ENCODE results near the gene PRKG1.

PRKG1 gene

DNA sequence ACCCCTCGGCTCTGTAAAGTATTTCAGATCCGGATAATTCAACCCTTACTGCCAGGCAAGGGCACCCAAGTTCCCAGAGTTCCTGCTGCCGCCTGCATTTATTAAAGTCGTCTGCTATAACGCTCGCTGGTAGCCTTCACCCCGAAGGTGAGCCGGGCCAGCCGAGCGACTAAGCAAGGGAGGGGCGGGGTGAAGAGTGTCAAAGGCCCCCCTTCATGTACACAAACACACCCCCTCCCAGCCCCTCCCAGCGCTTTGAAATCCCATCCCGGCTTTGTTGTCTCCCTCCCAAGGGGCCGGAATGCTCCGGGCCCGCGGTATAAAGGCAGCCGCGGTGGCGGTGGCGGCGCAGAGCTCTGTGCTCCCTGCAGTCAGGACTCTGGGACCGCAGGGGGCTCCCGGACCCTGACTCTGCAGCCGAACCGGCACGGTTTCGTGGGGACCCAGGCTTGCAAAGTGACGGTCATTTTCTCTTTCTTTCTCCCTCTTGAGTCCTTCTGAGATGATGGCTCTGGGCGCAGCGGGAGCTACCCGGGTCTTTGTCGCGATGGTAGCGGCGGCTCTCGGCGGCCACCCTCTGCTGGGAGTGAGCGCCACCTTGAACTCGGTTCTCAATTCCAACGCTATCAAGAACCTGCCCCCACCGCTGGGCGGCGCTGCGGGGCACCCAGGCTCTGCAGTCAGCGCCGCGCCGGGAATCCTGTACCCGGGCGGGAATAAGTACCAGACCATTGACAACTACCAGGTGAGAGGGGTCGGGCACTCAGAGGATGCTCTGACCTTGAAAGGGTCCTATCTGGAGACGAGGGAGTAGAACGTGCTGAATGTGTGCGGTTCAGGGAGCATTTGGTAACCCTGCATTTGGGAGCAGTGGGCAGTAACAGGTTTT, 1239.9 kb downstream of the PRKG1 start, which contains the start of gene DKK1:
DKK1 (plus strand) TSS at position 349 of the 889 bp plus-strand sequence; CDS start at position 503, 154 bp downstream.
- TF ChIP-seq TAF1 (IDR thresholded peaks at IDR 0.05; ENCODE audit: borderline replicate concordance, low read depth, low read length), result no peak
- TF ChIP-seq POLR2A (IDR thresholded peaks at IDR 0.05; ENCODE audit: low read depth, low read length), result no peak
- TF ChIP-seq POLR2AphosphoS5 (IDR thresholded peaks at IDR 0.05; ENCODE audit: low read depth, low read length), result no peak
- no peak for DNase-seq (ENCODE audit: insufficient read length)
- FAIRE-seq, result no peak

DNA sequence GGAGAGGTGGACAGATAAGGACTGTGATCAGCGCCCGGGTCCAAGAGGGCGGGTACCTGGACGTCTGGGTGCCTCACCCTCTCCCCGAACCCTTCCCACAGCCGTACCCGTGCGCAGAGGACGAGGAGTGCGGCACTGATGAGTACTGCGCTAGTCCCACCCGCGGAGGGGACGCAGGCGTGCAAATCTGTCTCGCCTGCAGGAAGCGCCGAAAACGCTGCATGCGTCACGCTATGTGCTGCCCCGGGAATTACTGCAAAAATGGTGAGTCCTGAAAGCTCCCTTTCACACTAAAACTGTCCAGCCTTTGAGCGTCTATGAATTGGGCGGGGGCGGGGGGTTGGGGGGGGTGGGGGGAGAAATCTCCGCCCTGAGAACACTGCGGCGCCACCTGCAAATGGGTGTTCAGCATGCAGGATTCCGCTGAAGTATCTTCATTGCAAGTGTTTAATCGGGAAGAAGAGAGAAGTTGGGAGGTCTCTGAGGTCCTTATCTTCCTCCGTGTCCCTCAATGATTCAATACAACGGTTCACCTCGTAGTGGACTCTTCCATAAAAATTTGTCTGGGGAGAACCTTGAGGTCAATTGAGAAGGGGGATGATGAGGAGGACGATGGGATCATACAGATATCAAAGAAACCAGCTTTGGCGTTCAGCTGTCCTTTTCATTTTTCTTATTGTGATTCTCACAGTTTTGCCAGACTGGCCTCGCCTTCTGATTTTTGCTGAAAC, 1240.7 kb downstream of the PRKG1 start:
- TF ChIP-seq POLR2AphosphoS5 (IDR thresholded peaks at IDR 0.05; ENCODE audit: low read depth, low read length), result no peak
- TF ChIP-seq TAF1 (IDR thresholded peaks at IDR 0.05; ENCODE audit: borderline replicate concordance, low read depth, low read length), result no peak
- no peak for DNase-seq (ENCODE audit: insufficient read length)
- no peak for FAIRE-seq

DNA sequence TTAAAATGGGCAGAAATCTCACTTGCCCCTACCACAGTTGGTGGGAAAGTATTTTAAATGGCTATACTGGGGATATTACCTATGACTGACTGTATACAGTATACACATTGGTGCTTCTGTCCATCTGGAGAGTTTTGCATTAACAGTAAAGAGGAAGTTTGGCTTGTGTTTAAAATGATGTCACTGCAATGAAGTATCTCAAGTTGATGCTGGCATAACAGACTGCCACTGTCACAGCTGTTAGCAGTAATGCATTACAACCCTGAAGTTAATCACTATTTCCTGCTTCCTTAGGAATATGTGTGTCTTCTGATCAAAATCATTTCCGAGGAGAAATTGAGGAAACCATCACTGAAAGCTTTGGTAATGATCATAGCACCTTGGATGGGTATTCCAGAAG, 1241.7 kb downstream of the PRKG1 start:
- TF ChIP-seq POLR2AphosphoS5 (IDR thresholded peaks at IDR 0.05; ENCODE audit: low read depth, low read length) (no peak), TAF1 (IDR thresholded peaks at IDR 0.05; ENCODE audit: borderline replicate concordance, low read depth, low read length) (no peak), POLR2A (IDR thresholded peaks at IDR 0.05; ENCODE audit: low read depth, low read length) (no peak)
- DNase-seq (ENCODE audit: insufficient read length) (no peak), FAIRE-seq (no peak)

DNA sequence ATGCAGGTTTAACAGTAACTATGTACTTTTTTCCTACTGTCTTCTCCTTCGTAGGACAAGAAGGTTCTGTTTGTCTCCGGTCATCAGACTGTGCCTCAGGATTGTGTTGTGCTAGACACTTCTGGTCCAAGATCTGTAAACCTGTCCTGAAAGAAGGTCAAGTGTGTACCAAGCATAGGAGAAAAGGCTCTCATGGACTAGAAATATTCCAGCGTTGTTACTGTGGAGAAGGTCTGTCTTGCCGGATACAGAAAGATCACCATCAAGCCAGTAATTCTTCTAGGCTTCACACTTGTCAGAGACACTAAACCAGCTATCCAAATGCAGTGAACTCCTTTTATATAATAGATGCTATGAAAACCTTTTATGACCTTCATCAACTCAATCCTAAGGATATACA, 1242.2 kb downstream of the PRKG1 start:
- TF ChIP-seq POLR2AphosphoS5 (IDR thresholded peaks at IDR 0.05; ENCODE audit: low read depth, low read length) (no peak), POLR2A (IDR thresholded peaks at IDR 0.05; ENCODE audit: low read depth, low read length) (no peak), TAF1 (IDR thresholded peaks at IDR 0.05; ENCODE audit: borderline replicate concordance, low read depth, low read length) (no peak)
- DNase-seq (ENCODE audit: insufficient read length), result no peak
- no peak for FAIRE-seq

DNA sequence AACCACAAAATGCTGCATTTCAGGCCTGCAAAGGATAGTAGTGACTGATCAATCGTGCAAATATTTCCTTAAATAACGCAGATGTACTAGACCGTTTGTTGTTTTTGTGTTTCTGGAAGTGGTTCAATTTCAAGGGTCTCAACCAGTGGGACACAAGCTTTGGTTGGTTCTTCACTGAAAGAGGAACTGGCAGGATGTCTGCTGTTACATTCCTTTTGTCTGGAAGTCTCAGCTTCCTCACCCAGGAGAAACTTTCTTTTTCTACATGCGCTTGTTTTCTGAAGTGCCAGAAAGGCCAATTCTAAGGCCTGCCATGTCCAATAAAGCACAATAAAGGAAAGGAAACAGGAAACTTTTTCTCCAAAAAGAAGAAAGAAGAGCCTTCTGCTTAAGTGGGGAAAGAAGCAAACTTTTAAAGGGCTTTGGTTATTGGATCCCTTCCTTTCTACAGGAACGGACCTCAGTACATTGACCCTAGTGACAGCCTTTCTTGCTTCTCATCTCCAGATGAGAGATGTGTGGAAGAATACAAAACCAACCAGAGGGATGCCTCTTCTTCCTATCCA, 1243.9 kb downstream of the PRKG1 start:
- DNase-seq (ENCODE audit: insufficient read length), result no peak
- no peak for TF ChIP-seq TAF1 (IDR thresholded peaks at IDR 0.05; ENCODE audit: borderline replicate concordance, low read depth, low read length)
- no peak for FAIRE-seq

DNA sequence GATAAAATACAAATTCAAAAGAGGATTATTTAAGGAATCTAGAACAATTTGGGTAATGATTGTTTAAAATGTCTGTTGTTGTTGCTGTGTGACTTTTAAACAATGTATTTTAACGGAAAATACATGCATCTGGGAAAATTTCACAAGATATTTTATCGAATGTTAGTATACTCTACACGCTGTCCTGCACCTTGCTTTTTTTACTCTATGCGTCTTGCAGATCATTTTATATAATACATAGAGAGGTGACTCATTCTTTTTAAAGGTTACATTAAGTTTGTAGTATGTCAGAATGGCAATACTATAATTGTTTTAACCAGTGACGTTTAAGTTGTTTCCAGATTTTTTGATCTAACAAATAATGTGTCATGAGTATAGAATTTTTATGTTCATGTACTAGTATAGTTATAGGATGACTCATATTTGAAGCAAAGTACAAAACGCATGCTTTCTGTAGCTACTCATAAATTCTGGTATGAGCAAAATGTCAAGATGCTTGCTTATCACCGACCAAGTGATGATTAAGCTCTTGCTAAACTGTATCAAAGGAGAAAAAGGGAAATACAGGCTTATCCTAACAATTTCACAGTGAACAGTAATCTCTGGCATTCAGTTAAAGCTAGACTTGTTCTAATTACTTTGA, 1244.7 kb downstream of the PRKG1 start:
- DNase-seq (ENCODE audit: insufficient read length) (no peak), FAIRE-seq (no peak)
- TF ChIP-seq POLR2AphosphoS5 (IDR thresholded peaks at IDR 0.05; ENCODE audit: low read depth, low read length) (no peak), POLR2A (IDR thresholded peaks at IDR 0.05; ENCODE audit: low read depth, low read length) (no peak), TAF1 (IDR thresholded peaks at IDR 0.05; ENCODE audit: borderline replicate concordance, low read depth, low read length) (no peak)

DNA sequence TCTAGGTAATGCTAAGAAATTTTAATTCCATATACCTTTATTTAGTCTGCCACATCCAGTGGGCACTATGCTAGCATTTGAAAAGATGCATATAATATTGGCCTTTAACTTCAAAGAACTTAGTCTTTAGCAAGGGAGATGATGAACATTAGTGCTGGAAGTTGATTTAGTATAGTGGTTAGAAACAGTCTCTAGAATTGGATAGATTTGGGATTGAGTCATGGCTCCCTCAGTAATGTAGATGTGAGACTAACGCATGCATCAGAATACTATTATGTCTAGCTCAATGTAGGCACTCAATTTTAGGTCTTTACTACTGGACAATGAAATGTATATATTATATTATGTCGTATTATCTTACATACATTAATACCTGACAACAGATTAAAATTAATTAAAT, 1245.6 kb downstream of the PRKG1 start:
- FAIRE-seq (no peak), DNase-seq (ENCODE audit: insufficient read length) (no peak)
- TF ChIP-seq POLR2AphosphoS5 (IDR thresholded peaks at IDR 0.05; ENCODE audit: low read depth, low read length), result no peak
- TF ChIP-seq TAF1 (IDR thresholded peaks at IDR 0.05; ENCODE audit: borderline replicate concordance, low read depth, low read length), result no peak
- TF ChIP-seq POLR2A (IDR thresholded peaks at IDR 0.05; ENCODE audit: low read depth, low read length), result no peak

DNA sequence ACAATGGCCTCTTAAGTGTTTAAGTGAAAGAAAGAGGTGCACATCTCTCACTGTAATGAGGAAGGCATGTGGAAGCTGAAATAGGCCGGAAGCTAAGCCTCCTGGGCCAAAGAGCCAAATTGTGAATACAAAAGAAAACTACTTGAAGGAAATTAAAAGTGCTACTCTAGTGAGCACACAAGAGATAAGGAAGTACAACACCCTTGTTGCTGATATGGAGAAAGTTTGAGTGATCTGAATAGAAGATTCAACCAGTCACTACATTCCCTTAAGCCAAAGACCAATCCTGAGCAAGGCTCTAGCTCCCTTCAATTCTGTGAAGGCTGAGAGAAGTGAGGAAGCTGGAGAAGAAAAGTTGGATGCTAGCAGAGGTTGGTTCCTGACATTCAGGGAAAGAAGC, 1248.0 kb downstream of the PRKG1 start:
- TF ChIP-seq TAF1 (IDR thresholded peaks at IDR 0.05; ENCODE audit: borderline replicate concordance, low read depth, low read length), result no peak
- no peak for TF ChIP-seq POLR2A (IDR thresholded peaks at IDR 0.05; ENCODE audit: low read depth, low read length)
- no peak for TF ChIP-seq POLR2AphosphoS5 (IDR thresholded peaks at IDR 0.05; ENCODE audit: low read depth, low read length)
- FAIRE-seq, result no peak
- DNase-seq (ENCODE audit: insufficient read length), result no peak

DNA sequence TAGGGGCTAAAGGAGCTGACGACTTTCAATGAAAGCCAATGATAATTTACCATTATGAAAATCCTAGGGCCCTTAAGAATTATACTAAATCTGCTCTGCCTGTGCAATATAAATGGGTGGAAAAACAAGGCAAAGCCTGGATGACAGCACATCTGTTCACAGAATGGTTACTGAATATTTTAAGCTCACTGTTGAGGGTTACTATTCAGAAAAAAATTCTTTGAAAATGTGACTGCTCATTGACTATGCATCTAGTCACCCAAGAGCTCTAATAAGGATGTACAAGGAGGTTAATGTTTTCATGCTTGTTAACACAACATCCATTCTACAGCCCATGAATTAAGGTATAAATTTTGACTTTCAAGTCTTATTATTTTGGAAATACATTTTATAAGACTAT, 1248.6 kb downstream of the PRKG1 start:
- FAIRE-seq, result no peak
- no peak for DNase-seq (ENCODE audit: insufficient read length)
- TF ChIP-seq TAF1 (IDR thresholded peaks at IDR 0.05; ENCODE audit: borderline replicate concordance, low read depth, low read length) (no peak), POLR2A (IDR thresholded peaks at IDR 0.05; ENCODE audit: low read depth, low read length) (no peak), POLR2AphosphoS5 (IDR thresholded peaks at IDR 0.05; ENCODE audit: low read depth, low read length) (no peak)

DNA sequence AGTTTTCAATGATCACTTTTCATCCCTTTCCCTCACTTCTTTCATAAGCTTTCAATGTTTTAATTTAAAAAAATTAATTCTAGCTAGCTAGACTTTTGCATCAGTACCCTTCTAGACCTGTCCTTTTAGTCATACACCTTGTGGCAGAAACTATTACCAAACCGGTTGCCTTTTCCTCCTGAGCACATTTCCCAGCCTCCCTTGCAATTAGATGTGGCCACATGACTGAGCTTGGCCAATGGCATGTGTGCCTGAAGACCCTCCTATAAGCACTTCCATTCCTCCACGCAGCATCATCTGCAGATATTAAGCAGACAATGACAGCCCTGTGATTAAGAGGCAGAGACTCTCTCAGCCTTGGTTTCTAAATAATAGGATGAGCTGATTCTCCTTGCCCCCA, 1252.1 kb downstream of the PRKG1 start:
- TF ChIP-seq TAF1 (IDR thresholded peaks at IDR 0.05; ENCODE audit: borderline replicate concordance, low read depth, low read length) (no peak), POLR2AphosphoS5 (IDR thresholded peaks at IDR 0.05; ENCODE audit: low read depth, low read length) (no peak), POLR2A (IDR thresholded peaks at IDR 0.05; ENCODE audit: low read depth, low read length) (no peak)
- FAIRE-seq (no peak), DNase-seq (ENCODE audit: insufficient read length) (no peak)

DNA sequence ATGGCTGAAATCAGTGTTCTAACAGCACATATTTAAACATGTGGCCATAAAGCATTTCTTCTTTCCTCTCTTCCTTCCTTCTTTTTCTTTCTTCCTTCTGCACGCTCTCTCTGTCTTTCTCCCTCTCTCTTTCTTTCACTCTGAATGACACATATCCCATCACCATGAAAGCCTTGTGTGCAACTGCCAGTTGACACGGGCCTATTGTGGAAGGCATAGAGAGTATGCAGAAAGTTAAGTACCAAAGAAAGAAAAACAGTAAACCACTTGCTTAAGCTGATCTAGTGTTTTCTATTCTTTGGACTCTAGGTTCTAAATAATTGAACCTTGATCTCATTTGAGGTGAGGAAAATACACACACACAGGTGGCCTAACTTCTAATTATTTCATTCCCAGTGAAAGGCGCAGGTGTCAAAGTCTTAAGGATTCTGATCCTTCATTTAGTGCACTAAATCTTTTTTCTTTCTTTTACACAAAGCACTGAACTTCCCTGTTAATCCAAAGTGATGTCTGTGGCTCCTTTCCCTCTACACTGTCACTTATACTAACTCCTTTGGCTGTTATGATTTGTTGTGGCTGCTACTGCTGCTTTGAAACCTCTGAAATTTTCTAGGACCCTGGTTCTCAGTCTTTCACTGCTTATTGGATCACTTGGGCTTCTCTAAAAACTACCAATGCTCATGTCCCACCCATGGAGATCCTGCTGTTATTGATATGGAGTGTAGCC, 1257.5 kb downstream of the PRKG1 start:
- no peak for TF ChIP-seq POLR2AphosphoS5 (IDR thresholded peaks at IDR 0.05; ENCODE audit: low read depth, low read length)
- no peak for TF ChIP-seq POLR2A (IDR thresholded peaks at IDR 0.05; ENCODE audit: low read depth, low read length)
- TF ChIP-seq TAF1 (IDR thresholded peaks at IDR 0.05; ENCODE audit: borderline replicate concordance, low read depth, low read length), result no peak
- no peak for FAIRE-seq

More for the DNA sequence above, 1257.5 kb downstream of the PRKG1 start:
- DNase-seq (ENCODE audit: insufficient read length), result no peak
